K562 (cell line): ENCODE results near the gene CFAP20DC. TPM values are rescaled to one million over a fixed set of nuclear protein-coding genes. Genes with fewer than 3 reads are reported as not detected.

ENCODE experiments used
- BHLHE40 ChIP-seq: IDR thresholded peaks from 2 replicates; pipeline ENCODE4 v1.6.1; 2011; ENCODE audit warnings: low read length, improper control_type of control experiment
- CBFA2T2 ChIP-seq: fragments of 450-650 bp; conservative IDR thresholded peaks from 2 replicates; pipeline ENCODE4 v1.6.1; 2017; ENCODE audit warnings: mild to moderate bottlenecking
- KAT7 ChIP-seq: sonication (generic); formaldehyde crosslinking; IDR thresholded peaks from 2 replicates; pipeline ENCODE4 v1.8.0; 2022; ENCODE audit warnings: missing genetic modification reagents, mild to moderate bottlenecking, borderline replicate concordance
- MGA ChIP-seq: fragments of 450-650 bp; IDR thresholded peaks from 2 replicates; pipeline ENCODE4 v1.6.1; 2016; ENCODE audit warnings: mild to moderate bottlenecking, moderate library complexity
- NUFIP1 ChIP-seq: fragments of 450-650 bp; IDR thresholded peaks from 2 replicates; pipeline ENCODE4 v1.6.1; 2018; ENCODE audit not compliant: partially characterized antibody
- PCBP2 ChIP-seq: fragments of 200-400 bp; formaldehyde crosslinking; IDR thresholded peaks from 2 replicates; pipeline ENCODE4 v1.6.1; 2018; ENCODE audit warnings: low read length, low read depth, mild to moderate bottlenecking, moderate library complexity; ENCODE audit not compliant: poor library complexity, severe bottlenecking
- PKNOX1 ChIP-seq: fragments of 450-650 bp; IDR thresholded peaks from 2 replicates; pipeline ENCODE4 v1.6.1; 2016
- POLR2AphosphoS2 ChIP-seq: IDR thresholded peaks from 2 replicates; pipeline ENCODE4 v1.6.1; 2012; ENCODE audit warnings: low read length, improper control_type of control experiment
- SRSF3 ChIP-seq: fragments of 200-400 bp; formaldehyde crosslinking; IDR thresholded peaks from 2 replicates; pipeline ENCODE4 v1.6.1; 2016; ENCODE audit warnings: mild to moderate bottlenecking, low read length, moderate library complexity; ENCODE audit not compliant: insufficient read depth
- USF2 ChIP-seq: sonication (generic); formaldehyde crosslinking; IDR thresholded peaks from 2 replicates; pipeline ENCODE4 v1.5.0; 2020; ENCODE audit warnings: missing genetic modification reagents
- ZNF512 ChIP-seq: IDR thresholded peaks from 2 replicates; pipeline ENCODE4 v1.6.1; 2016; ENCODE audit warnings: missing genetic modification characterization, missing compliant biosample characterization
- polyA plus RNA-seq, 8 experiments: library from polyadenylated mRNA; depleted of rRNA in 4 of 8; stranded (reverse) in 5 of 8; unstranded in 3 of 8; fragments of >200 nt; fragmentation: Nextera tagmentation in 2 of 8; fragmentation: Illumina TruSeq in 1 of 8; extraction: Ambion mirVana in 2 of 8; extraction: Trizol in 1 of 8; gene quantifications; 2 replicates each; pipeline versions ENCODE4 v1.2.1 to v1.2.3, GENCODE V29; 2011 to 2014; ENCODE audit warnings: inconsistent platforms in 1 of 8, missing spikeins in 1 of 8
- total RNA-seq, 7 experiments: library from RNA; depleted of rRNA in 6 of 7; stranded (reverse); fragments of >200 nt in 6 of 7; fragmentation: Illumina TruSeq in 2 of 7; extraction: Trizol in 2 of 7; gene quantifications; 2 replicates each; pipeline versions ENCODE4 v1.2.1 to v1.2.3, GENCODE V29; 2011 to 2021; ENCODE audit warnings: low replicate concordance in 1 of 7

The CFAP20DC gene
- total and polyA plus RNA-seq, 9 of the 15 experiments (the other 6 are each of a cell fraction or from before 2014, with no cell fraction given) = 1.6 to 5.9 (median 4.6) TPM

- TF ChIP-seq MGA (peak; percentile 21; the same call in 1 of the 2 replicates), USF2 (CRISPR knock-in tag) (no peak), PKNOX1 (peak; percentile 36; the same call in 1 of the 2 replicates), PCBP2 (no peak), ZNF512 (no peak), POLR2AphosphoS2 (no peak), NUFIP1 (no peak), KAT7 (CRISPR knock-in tag) (no peak), BHLHE40 (no peak), CBFA2T2 (peak; percentile 63), SRSF3 (no peak)
These were observed 165.4 kb downstream of the CFAP20DC start (continued) for GRCh38 chr3:58884453-58884852.
